Natural killer cell (primary cell): ENCODE measurements around the gene GNB5. TPM values are rescaled to one million over a fixed set of nuclear protein-coding genes. Genes with fewer than 3 reads are reported as not detected.

Experiments used
- ATAC-seq, 3 donors: fragments of 150-1000 bp in 2 of 3; fragments of 200-7000 bp in 1 of 3; cut with Tn5 transposase; 1 replicate in 1 of 3; 2 replicates in 2 of 3; pipeline ENCODE4 v1.10.0; 2021; ENCODE audit warnings: mild to moderate bottlenecking in 2 of 3, moderate library complexity in 2 of 3
- DNase-seq, 2 donors: peaks; one replicate each; pipeline versions ENCODE4 v3.0.0 to v3.0.0-alpha.2; 2013 to 2021; ENCODE audit warnings: mixed read lengths in 1 of 2
- H3K27ac ChIP-seq: one replicate; pipeline ENCODE4 v1.5.1; 2013; ENCODE audit warnings: mild to moderate bottlenecking, low read length
- H3K27me3 ChIP-seq: one replicate; pipeline ENCODE4 v1.6.1; 2013; ENCODE audit warnings: low read length; ENCODE audit not compliant: control insufficient read depth, insufficient read depth
- H3K36me3 ChIP-seq: one replicate; pipeline ENCODE4 v1.6.1; 2013; ENCODE audit warnings: low read length; ENCODE audit not compliant: control insufficient read depth, insufficient read depth
- H3K4me1 ChIP-seq: one replicate; pipeline ENCODE4 v1.6.1; 2013; ENCODE audit warnings: low read length; ENCODE audit not compliant: control insufficient read depth, insufficient read depth
- H3K4me3 ChIP-seq: one replicate; pipeline ENCODE4 v1.5.1; 2013; ENCODE audit warnings: low read length
- H3K9me3 ChIP-seq: one replicate; pipeline ENCODE4 v1.6.1; 2013; ENCODE audit warnings: low read length; ENCODE audit not compliant: control insufficient read depth, insufficient read depth
- H3K27ac Mint-ChIP-seq, 2 donors: one replicate each; pipeline ENCODE4 v1.8.0; 2022; ENCODE audit warnings: mild to moderate bottlenecking in 2 of 2, mixed read lengths in 2 of 2, moderate library complexity in 1 of 2
- H3K27me3 Mint-ChIP-seq, 2 donors: one replicate each; pipeline ENCODE4 v1.8.0; 2022; ENCODE audit warnings: low read depth in 2 of 2, mixed read lengths in 2 of 2
- H3K36me3 Mint-ChIP-seq: one replicate; pipeline ENCODE4 v1.8.0; 2022; ENCODE audit warnings: mixed read lengths
- H3K4me1 Mint-ChIP-seq, 2 donors: one replicate each; pipeline ENCODE4 v1.8.0; 2022; ENCODE audit warnings: mixed read lengths in 2 of 2
- H3K4me3 Mint-ChIP-seq: one replicate; pipeline ENCODE4 v1.8.0; 2022; ENCODE audit warnings: mild to moderate bottlenecking, moderate library complexity, mixed read lengths
- H3K9me3 Mint-ChIP-seq, 2 donors: one replicate each; pipeline ENCODE4 v1.8.0; 2022; ENCODE audit warnings: mixed read lengths in 2 of 2
- CTCF ChIP-seq: fragments of 200-600 bp; IDR thresholded peaks from one replicate; pipeline ENCODE4 v1.8.0; 2022; ENCODE audit warnings: antibody characterized with exemption
- WGBS: methylation state at CpG from one replicate; pipeline ENCODE4 v1.1.7; 2013; ENCODE audit warnings: missing lambda C conversion rate; ENCODE audit not compliant: insufficient coverage; 5-methylcytosine and 5-hydroxymethylcytosine counted together
- intact Hi-C: fragments of 100-400 bp; cut with micrococcal nuclease; formaldehyde crosslinking; loops from one replicate; pipeline ENCODE4 v1.14.2; 2022
- total RNA-seq, 4 donors: library from RNA; stranded (reverse); fragments of 120-200 nt in 1 of 4; gene quantifications; one replicate each; pipeline versions ENCODE4 v1.2.3 to v1.2.4, GENCODE V29; 2013 to 2022

The GNB5 gene
- total RNA-seq, 3 donors from 2014 or later (not counting 1 experiment from before 2014, with no cell fraction given), result 22.5 to 31.3 (median 23.0) TPM

GRCh38 chr15:52102463-52102862 is 88.7 kb downstream of the GNB5 start:
- H3K4me1 Mint-ChIP-seq, result peaks cover 5 to 6% of the 10 kb centered on the region in 2 donors
- H3K4me3 Mint-ChIP-seq, result no peak overlapping the region
- ATAC-seq, result no peak
- no peak overlapping the region for H3K27ac Mint-ChIP-seq
- Histone ChIP-seq H3K9me3 (no peaks in the 10 kb centered on the region), H3K27me3 (no peaks in the 10 kb centered on the region), H3K27ac (no peak overlapping the region), H3K36me3 (no peaks in the 10 kb centered on the region), H3K4me3 (no peak overlapping the region), H3K4me1 (no peaks in the 10 kb centered on the region)
- no peak for TF ChIP-seq CTCF
- no peaks in the 10 kb centered on the region for H3K36me3 Mint-ChIP-seq
- WGBS, result 84% methylated on average over 2 of the region's 2 CpGs
- no peak for DNase-seq
- H3K9me3 Mint-ChIP-seq, result no peaks in the 10 kb centered on the region
- peaks cover 6 to 22% of the 10 kb centered on the region in 2 donors for H3K27me3 Mint-ChIP-seq
- intact Hi-C loops, result no loop called here

- H3K4me3 Mint-ChIP-seq, result no peak overlapping the region
- H3K27me3 ChIP-seq, result no peaks in the 10 kb centered on the region
- no peaks in the 10 kb centered on the region for H3K4me1 ChIP-seq
- intact Hi-C loops, result no loop called here
- H3K36me3 Mint-ChIP-seq, result no peaks in the 10 kb centered on the region
- no peak overlapping the region for H3K27ac Mint-ChIP-seq
- ATAC-seq (no peak), DNase-seq (no peak)
- no peak overlapping the region for H3K4me3 ChIP-seq
- H3K36me3 ChIP-seq, result no peaks in the 10 kb centered on the region
- H3K4me1 Mint-ChIP-seq, result peaks cover 5 to 6% of the 10 kb centered on the region in 2 donors
- no peaks in the 10 kb centered on the region for H3K9me3 Mint-ChIP-seq
- no peak for TF ChIP-seq CTCF
- 87% methylated on average over 16 of the region's 16 CpGs for WGBS
- H3K9me3 ChIP-seq, result no peaks in the 10 kb centered on the region
- H3K27ac ChIP-seq, result no peak overlapping the region
- peaks cover 6 to 23% of the 10 kb centered on the region in 2 donors for H3K27me3 Mint-ChIP-seq
These were observed 89.5 kb downstream of the GNB5 start for GRCh38 chr15:52101542-52102323.

- no peaks in the 10 kb centered on the region for H3K27me3 ChIP-seq
- peaks cover 5 to 6% of the 10 kb centered on the region in 2 donors for H3K4me1 Mint-ChIP-seq
- no peak overlapping the region for H3K27ac ChIP-seq
- H3K4me3 ChIP-seq, result no peak overlapping the region
- H3K36me3 ChIP-seq, result no peaks in the 10 kb centered on the region
- H3K4me1 ChIP-seq, result no peaks in the 10 kb centered on the region
- intact Hi-C loops, result no loop called here
- H3K9me3 Mint-ChIP-seq, result no peaks in the 10 kb centered on the region
- ATAC-seq (no peak), DNase-seq (no peak)
- H3K36me3 Mint-ChIP-seq, result no peaks in the 10 kb centered on the region
- peaks cover 7 to 21% of the 10 kb centered on the region in 2 donors for H3K27me3 Mint-ChIP-seq
- no peaks in the 10 kb centered on the region for H3K9me3 ChIP-seq
- 80% methylated on average over 6 of the region's 6 CpGs for WGBS
- no peak overlapping the region for H3K27ac Mint-ChIP-seq
- no peak overlapping the region for H3K4me3 Mint-ChIP-seq
- TF ChIP-seq CTCF, result no peak
These were observed 90.3 kb downstream of the GNB5 start for GRCh38 chr15:52100807-52101442.
